SK-N-SH (cell line): Measurements from ENCODE around the gene CNTLN. TPM values are rescaled to one million over a fixed set of nuclear protein-coding genes. Genes with fewer than 3 reads are reported as not detected.
"Not testable (repeated sequence)": the region's sequence is repeated elsewhere in the genome, so short reads cannot be mapped to it uniquely, and the experiment has no call there.

Experiments
- CTCF ChIA-PET: fragments of 300-600, 350-600 bp; formaldehyde crosslinking; extraction: SDS; loops from one replicate; lab custom pipeline; 2021; lab: Yijun Ruan, JAX
- POLR2A ChIA-PET: fragments of 350-600 bp; sonication (Branson Sonifier 250); formaldehyde crosslinking; extraction: SDS; loops from one replicate; lab custom pipeline; 2020; ENCODE audit warnings: antibody characterized with exemption, inconsistent platforms; lab: Yijun Ruan, JAX
- DNase-seq: peaks from one replicate; pipeline ENCODE4 v3.0.0; 2012
- H2AFZ ChIP-seq: fragments of 200-600 bp; sonication (generic); 2 replicates; pipeline ENCODE4 v1.8.1; 2016; ENCODE audit warnings: antibody characterized with exemption, mild to moderate bottlenecking, low read depth
- H3F3A ChIP-seq: fragments of 200-600 bp; sonication (generic); replicated peaks from 2 replicates; pipeline ENCODE3; 2016; ENCODE audit warnings: antibody characterized with exemption, mild to moderate bottlenecking; ENCODE audit not compliant: insufficient read depth
- H3K27ac ChIP-seq, 2 experiments: fragments of 200-500 bp in 1 of 2; fragments of 200-600 bp in 1 of 2; sonication (Bioruptor generic) in 1 of 2; sonication (generic), shearing (Covaris generic) in 1 of 2; 2 replicates each; pipeline versions ENCODE4 v1.5.1 to v1.6.1; 2014 to 2016; ENCODE audit warnings: low read depth in 2 of 2, inconsistent platforms in 1 of 2, low read length in 1 of 2, mild to moderate bottlenecking in 1 of 2, mixed read lengths in 1 of 2
- H3K27me3 ChIP-seq: fragments of 200-600 bp; sonication (generic), shearing (Covaris generic); 2 replicates; pipeline ENCODE4 v1.6.1; 2016; ENCODE audit warnings: mixed run types; ENCODE audit not compliant: insufficient read depth
- H3K36me3 ChIP-seq, 2 experiments: fragments of 200-500 bp in 1 of 2; fragments of 200-600 bp in 1 of 2; sonication (Bioruptor generic) in 1 of 2; sonication (generic) in 1 of 2; replicated peaks in 1 of 2; 2 replicates each; pipeline versions ENCODE3 to v1.5.1; 2014 to 2016; ENCODE audit warnings: low read length in 1 of 2, mild to moderate bottlenecking in 1 of 2; ENCODE audit not compliant: insufficient read depth in 2 of 2, control insufficient read depth in 1 of 2
- H3K4me1 ChIP-seq, 2 experiments: fragments of 200-500 bp in 1 of 2; fragments of 200-600 bp in 1 of 2; sonication (Bioruptor generic) in 1 of 2; sonication (generic), shearing (Covaris generic) in 1 of 2; 2 replicates each; pipeline versions ENCODE4 v1.5.1 to v1.6.1; 2014 to 2016; ENCODE audit warnings: low read depth in 1 of 2, low read length in 1 of 2, mixed run types in 1 of 2; ENCODE audit not compliant: insufficient read depth in 2 of 2, control insufficient read depth in 1 of 2
- H3K4me2 ChIP-seq: fragments of 200-600 bp; sonication (generic), shearing (Covaris generic); 2 replicates; pipeline ENCODE4 v1.6.1; 2017; ENCODE audit warnings: mixed run types
- H3K4me3 ChIP-seq, 2 experiments: fragments of 200-500 bp in 1 of 2; fragments of 200-600 bp in 1 of 2; sonication (Bioruptor generic) in 1 of 2; sonication (generic), shearing (Covaris generic) in 1 of 2; 2 replicates each; pipeline versions ENCODE4 v1.5.1 to v1.8.1; 2014 to 2016; ENCODE audit warnings: low read depth in 2 of 2, inconsistent platforms in 1 of 2, low read length in 1 of 2, mild to moderate bottlenecking in 1 of 2, mixed read lengths in 1 of 2, moderate library complexity in 1 of 2
- H3K79me2 ChIP-seq: fragments of 200-600 bp; sonication (generic); 2 replicates; pipeline ENCODE4 v1.8.1; 2017; ENCODE audit warnings: mild to moderate bottlenecking; ENCODE audit not compliant: insufficient read depth
- H3K9ac ChIP-seq: fragments of 200-600 bp; sonication (generic); 2 replicates; pipeline ENCODE4 v1.6.1; 2017; ENCODE audit warnings: mixed run types
- H3K9me2 ChIP-seq: fragments of 200-600 bp; sonication (generic); 2 replicates; pipeline ENCODE4 v1.6.1; 2017; ENCODE audit warnings: mixed run types
- H3K9me3 ChIP-seq: fragments of 200-600 bp; sonication (generic); 2 replicates; pipeline ENCODE4 v1.6.1; 2017; ENCODE audit warnings: mixed run types, mild to moderate bottlenecking, moderate library complexity
- H4K20me1 ChIP-seq: fragments of 200-600 bp; sonication (generic); 2 replicates; pipeline ENCODE4 v1.6.1; 2017; ENCODE audit warnings: mild to moderate bottlenecking, mixed run types; ENCODE audit not compliant: insufficient read depth
- CHD2 ChIP-seq: fragments of 150-350 bp; IDR thresholded peaks from 2 replicates; pipeline ENCODE4 v1.6.1; 2018; ENCODE audit warnings: low read length; ENCODE audit not compliant: partially characterized antibody
- EP300 ChIP-seq, 2 experiments: IDR thresholded peaks; 2 replicates each; pipeline versions ENCODE4 v1.4.0 to v1.6.1; 2012; ENCODE audit warnings: borderline replicate concordance in 1 of 2, low read depth in 1 of 2, low read length in 1 of 2
- FOSL2 ChIP-seq: IDR thresholded peaks from 2 replicates; pipeline ENCODE4 v1.4.0; 2012; ENCODE audit warnings: low read depth, mild to moderate bottlenecking, moderate library complexity, borderline replicate concordance
- FOXJ3 ChIP-seq: sonication (generic); formaldehyde crosslinking; IDR thresholded peaks from 2 replicates; pipeline ENCODE4 v1.5.1; 2020; ENCODE audit warnings: mild to moderate bottlenecking, missing genetic modification reagents
- NFIC ChIP-seq: IDR thresholded peaks from 2 replicates; pipeline ENCODE4 v1.4.0; 2012; ENCODE audit warnings: borderline replicate concordance
- NRF1 ChIP-seq: IDR thresholded peaks from 2 replicates; pipeline ENCODE4 v1.6.1; 2012; ENCODE audit warnings: low read depth, mild to moderate bottlenecking, low read length
- RCOR1 ChIP-seq: fragments of 150-350 bp; IDR thresholded peaks from 2 replicates; pipeline ENCODE4 v1.6.1; 2017; ENCODE audit warnings: antibody characterized with exemption, low read length
- SIN3A ChIP-seq: IDR thresholded peaks from 2 replicates; pipeline ENCODE4 v1.6.1; 2012; ENCODE audit warnings: low read depth, mild to moderate bottlenecking, low read length, moderate library complexity, borderline replicate concordance
- SMC3 ChIP-seq: IDR thresholded peaks from 2 replicates; pipeline ENCODE4 v1.6.1; 2012; ENCODE audit warnings: low read depth, low read length, improper control_type of control experiment
- TAF1 ChIP-seq: IDR thresholded peaks from 2 replicates; pipeline ENCODE4 v1.6.1; 2012; ENCODE audit warnings: low read depth, mild to moderate bottlenecking, low read length, moderate library complexity, borderline replicate concordance
- TCF12 ChIP-seq: IDR thresholded peaks from 2 replicates; pipeline ENCODE4 v1.4.0; 2012
- TEAD4 ChIP-seq: IDR thresholded peaks from 2 replicates; pipeline ENCODE4 v1.4.0; 2012; ENCODE audit warnings: mild to moderate bottlenecking, borderline replicate concordance; ENCODE audit not compliant: insufficient read depth
- WGBS: methylation state at CpG from one replicate; pipeline ENCODE4 v1.1.6; 2017; ENCODE audit warnings: low lambda C conversion rate; 5-methylcytosine and 5-hydroxymethylcytosine counted together
- polyA plus RNA-seq, 3 experiments: library from polyadenylated mRNA; depleted of rRNA; stranded (reverse); fragments of >200 nt; gene quantifications; 2 replicates each; pipeline ENCODE4 v1.2.3, GENCODE V29; 2012
- TF ChIP-seq, protein P1 (sequence below): fragments of 150-350 bp; IDR thresholded peaks from 2 replicates; pipeline ENCODE4 v1.6.1; 2017; ENCODE audit warnings: antibody characterized with exemption, low read length, low read depth, borderline replicate concordance

CNTLN gene
- polyA plus RNA-seq, 1 of the 3 experiments (the other 2 are of a cell fraction), result 2.5 TPM

GRCh38 chr9:17171309-17172094 lies 36.7 kb downstream of the CNTLN start:
- CTCF ChIA-PET, result interaction anchor here (0.6 to 0.8 kb wide), 2 partner anchors 56 to 262 kb away, joined by 3 to 4 read pairs; no protein-coding TSS in a partner anchor
- peaks cover 42% of the 10 kb centered on the region for H3K79me2 ChIP-seq
- WGBS, result 89% methylated on average over 3 of the region's 5 CpGs
- no peak overlapping the region for H3K27ac ChIP-seq
- H4K20me1 ChIP-seq, result no peaks in the 10 kb centered on the region
- H3K9me3 ChIP-seq, result no peaks in the 10 kb centered on the region
- H3K9me2 ChIP-seq, result no peaks in the 10 kb centered on the region
- no peak overlapping the region for H3K9ac ChIP-seq
- POLR2A ChIA-PET, result no interaction called here
- DNase-seq, result no peak
- H3K27me3 ChIP-seq, result no peaks in the 10 kb centered on the region
- no peaks in the 10 kb centered on the region for H3F3A ChIP-seq
- TF ChIP-seq FOXJ3 (CRISPR knock-in tag) (no peak), SMC3 (no peak), TCF12 (no peak), CHD2 (no peak), SIN3A (no peak), FOSL2 (no peak), EP300 (IDR thresholded peaks at IDR 0.05; ENCODE audit: borderline replicate concordance in 1 of 2, low read depth in 1 of 2, low read length in 1 of 2) (no peak), NFIC (no peak), RCOR1 (no peak), TEAD4 (no peak), TAF1 (no peak), NRF1 (no peak)
- TF ChIP-seq, protein P1, sequence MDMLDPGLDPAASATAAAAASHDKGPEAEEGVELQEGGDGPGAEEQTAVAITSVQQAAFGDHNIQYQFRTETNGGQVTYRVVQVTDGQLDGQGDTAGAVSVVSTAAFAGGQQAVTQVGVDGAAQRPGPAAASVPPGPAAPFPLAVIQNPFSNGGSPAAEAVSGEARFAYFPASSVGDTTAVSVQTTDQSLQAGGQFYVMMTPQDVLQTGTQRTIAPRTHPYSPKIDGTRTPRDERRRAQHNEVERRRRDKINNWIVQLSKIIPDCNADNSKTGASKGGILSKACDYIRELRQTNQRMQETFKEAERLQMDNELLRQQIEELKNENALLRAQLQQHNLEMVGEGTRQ, result no peak
- peaks cover 0 to 18% of the 10 kb centered on the region in 2 experiments for H3K36me3 ChIP-seq
- H2AFZ ChIP-seq, result no peak overlapping the region
- no peaks in the 10 kb centered on the region; a peak in 1 of 4 replicates for H3K4me1 ChIP-seq
- no peak overlapping the region for H3K4me3 ChIP-seq
- H3K4me2 ChIP-seq, result no peak overlapping the region

DNA sequence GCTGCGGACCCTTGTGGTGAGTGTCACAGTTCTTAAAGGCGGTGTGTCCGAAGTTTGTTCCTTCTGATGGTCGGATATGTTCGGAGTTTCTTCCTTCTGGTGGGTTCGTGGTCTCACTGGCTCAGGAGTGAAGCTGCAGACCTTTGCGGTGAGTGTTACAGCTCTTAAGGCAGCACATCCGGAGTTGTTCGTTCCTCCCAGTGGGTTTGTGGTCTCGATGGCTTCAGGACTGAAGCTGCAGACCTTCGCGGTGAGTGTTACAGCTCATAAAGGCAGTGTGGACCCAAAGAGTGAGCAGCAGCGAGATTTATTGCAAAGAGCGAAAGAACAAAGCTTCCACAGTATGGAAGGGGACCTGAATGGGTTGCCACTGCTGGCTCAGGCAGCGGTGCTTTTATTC lies 42.7 kb downstream of the CNTLN start:
- H3K9ac ChIP-seq, H3K27me3 ChIP-seq, H2AFZ ChIP-seq, POLR2A ChIA-PET, H3K9me2 ChIP-seq, H3K4me1 ChIP-seq, DNase-seq, CTCF ChIA-PET, H3F3A ChIP-seq, H3K27ac ChIP-seq, H3K36me3 ChIP-seq, H3K4me2 ChIP-seq, H4K20me1 ChIP-seq, H3K4me3 ChIP-seq, H3K9me3 ChIP-seq: not testable (repeated sequence)
- WGBS, result 96% methylated on average over 13 of the region's 15 CpGs
- peaks cover 41% of the 10 kb centered on the region for H3K79me2 ChIP-seq
